GM21576 (cell line): ENCODE measurements around the gene MYH7.
"Not testable (repeated sequence)": the region's sequence is repeated elsewhere in the genome, so short reads cannot be mapped to it uniquely, and the experiment has no call there.

ENCODE experiments used
- ATAC-seq: cut with Tn5 transposase; IDR thresholded peaks from one replicate; pipeline ENCODE4 v1.9.1; 2021; ENCODE audit warnings: mild to moderate bottlenecking, moderate library complexity; ENCODE audit not compliant: unreplicated experiment

Gene MYH7

DNA sequence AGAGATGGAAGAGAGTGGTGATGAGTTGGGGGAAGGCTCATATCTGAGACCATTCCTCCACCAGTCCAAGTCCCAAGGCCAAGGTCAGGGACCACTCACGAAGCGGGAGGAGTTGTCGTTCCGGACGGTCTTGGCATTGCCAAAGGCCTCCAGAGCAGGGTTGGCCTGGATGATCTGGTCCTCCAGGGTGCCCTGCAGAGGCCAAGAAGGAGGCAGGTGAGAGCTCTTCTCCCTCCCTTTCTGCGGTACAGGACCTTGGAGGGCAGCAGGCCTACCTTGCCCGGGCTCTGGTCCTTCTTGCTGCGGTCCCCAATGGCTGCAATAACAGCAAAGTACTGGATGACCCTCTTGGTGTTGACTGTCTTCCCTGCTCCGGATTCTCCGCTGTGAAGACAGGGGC lies 4.0 kb downstream of the MYH7 start:
- ATAC-seq, result no peak

DNA sequence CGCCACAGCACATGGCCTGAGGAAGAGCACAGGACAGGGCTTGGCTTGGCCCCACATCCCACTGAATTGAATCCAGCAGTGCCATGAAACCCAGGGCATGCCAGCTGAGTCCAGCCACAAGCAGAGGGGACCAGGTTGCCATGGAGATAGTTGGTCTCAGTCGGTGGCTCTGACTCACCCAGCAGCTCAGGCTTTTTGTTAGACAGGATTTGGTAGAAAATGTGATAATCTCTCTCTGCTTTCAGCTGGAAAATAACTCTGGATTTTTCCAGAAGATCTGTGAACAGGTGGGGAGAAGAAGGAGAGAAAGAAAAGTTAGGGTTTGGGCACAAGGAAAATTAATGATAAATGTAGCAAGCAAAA lies 4.8 kb downstream of the MYH7 start:
- ATAC-seq, result no peak

DNA sequence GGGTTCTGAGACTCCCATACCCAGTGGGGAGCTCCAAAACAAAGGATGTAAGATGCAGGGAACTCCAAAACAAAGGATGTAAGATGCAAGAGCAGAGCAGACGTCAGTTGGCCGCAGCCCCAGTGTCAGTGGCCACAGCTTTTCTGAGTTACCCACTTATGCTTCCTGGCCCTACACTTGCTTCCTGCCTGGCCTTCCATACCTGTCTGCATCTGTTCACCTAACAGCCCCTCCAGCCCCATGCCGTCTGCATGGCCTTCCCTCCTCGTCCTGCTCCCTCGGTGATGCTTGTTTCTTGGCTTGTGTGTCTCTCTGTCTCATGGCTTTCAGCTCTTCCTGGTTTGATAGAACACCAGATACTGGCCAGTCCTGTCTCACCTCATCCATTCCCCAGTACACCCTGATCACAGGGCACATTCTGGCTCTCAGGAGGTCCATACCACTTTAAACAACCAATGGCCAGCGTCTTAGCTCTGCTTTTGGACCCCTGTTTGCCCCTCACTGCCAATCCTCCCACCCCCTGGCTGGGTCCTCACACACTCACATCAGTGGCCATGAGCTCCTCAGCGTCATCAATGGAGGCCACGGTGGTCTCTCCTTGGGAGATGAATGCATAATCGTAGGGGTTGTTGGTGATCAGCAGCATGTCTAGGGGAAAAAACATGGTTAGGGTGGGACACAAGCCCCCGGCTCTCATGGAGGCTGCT lies 5.3 kb downstream of the MYH7 start:
- ATAC-seq, result no peak

DNA sequence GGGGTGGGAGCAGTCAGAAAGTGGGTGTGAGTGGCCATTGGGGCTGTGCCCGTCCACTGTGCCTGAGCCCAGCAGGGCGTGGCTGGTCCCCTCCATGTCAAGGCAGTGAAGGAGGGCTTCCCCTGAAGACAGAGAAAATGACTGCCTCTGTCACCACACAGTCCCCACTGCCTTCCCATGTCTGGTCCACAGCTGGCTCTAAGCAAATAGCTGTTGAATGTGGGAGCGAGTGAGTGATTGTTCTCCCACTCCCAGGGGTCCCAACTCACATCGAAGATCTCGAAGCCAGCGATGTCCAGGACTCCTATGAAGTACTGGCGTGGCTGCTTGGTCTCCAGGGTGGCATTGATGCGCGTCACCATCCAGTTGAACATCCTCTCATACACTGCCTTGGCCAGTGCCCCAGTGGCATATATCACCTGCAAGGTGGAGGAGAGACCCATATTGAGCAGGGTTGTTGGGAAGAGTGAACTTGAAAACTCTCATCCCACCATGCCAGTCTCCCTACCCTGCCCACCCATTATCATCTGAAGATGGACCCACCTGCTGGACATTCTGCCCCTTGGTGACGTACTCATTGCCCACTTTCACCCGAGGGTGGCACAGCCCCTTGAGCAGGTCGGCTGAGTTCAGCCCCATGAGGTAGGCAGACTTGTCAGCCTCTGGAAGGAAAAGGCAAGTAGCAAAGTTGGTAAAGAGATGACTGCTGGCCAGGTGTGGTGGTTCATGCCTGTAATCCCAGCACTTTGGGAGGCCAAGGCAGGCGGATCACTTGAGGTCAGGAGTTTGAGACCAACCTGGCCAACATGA lies 6.6 kb downstream of the MYH7 start:
- ATAC-seq, result no peak

GRCh38 chr14:23425798-23426197 lies 9.7 kb downstream of the MYH7 start:
- ATAC-seq, result not testable (repeated sequence)

DNA sequence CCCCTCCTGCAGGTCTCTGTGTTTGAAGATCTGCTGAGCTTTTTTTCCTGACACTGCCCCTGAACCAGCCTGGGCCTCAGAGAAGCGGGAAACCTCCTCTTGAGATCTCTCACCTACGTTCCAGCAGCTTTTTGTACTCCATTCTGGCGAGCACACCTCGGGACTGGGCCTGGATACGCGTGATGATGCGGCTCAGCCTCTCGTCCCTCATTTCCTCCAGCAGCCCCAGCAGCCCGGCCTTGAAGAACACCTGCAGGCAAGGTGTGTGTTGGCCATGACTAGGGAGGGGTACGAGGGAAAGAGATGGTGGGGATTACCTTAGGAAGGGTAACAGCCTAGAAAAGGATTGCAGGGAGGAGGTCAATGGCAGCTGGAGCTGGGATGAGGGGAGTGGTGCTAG lies 10.3 kb downstream of the MYH7 start:
- ATAC-seq, result no peak

DNA sequence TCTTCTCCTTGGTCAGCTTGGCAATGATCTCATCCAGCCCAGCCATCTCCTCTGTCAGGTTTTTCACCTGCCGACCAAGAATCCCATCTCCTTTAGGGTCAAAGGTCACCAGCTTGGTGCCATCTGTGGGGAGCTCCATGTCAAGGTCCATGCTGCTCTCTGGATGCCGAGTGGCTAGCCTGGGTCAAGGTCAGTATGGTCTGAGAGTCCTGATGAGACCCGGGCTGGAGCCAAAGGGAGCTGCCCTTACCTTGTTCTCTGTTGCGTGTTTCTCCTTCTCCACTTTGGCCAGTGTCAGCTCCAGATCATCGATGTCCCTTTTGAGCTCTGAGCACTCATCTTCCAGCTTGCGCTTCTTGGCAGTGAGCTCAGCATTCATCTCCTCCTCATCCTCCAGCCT lies 11.8 kb downstream of the MYH7 start:
- ATAC-seq, result no peak

GRCh38 chr14:23421594-23421993 lies 13.9 kb downstream of the MYH7 start:
- ATAC-seq, result no peak

DNA sequence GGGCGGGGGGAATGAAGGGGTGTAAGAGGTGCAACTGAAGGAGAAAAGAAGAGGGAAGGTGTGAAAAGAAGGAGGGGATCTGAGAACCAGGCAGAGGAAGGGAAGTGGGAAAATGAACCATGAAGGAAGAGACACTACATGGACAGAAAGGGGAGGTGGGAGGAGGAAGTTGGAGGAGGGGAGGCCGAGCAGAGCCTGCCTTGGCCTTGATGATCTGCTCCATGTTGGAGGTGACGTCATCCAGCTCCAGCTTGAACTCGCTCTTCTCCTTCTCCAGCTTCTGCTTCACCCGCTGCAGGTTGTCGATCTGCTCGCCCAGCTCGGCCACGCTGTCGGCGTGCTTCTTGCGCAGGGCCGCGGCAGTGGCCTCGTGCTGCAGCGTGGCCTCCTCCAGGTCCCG lies 15.8 kb downstream of the MYH7 start:
- ATAC-seq, result not testable (repeated sequence)

DNA sequence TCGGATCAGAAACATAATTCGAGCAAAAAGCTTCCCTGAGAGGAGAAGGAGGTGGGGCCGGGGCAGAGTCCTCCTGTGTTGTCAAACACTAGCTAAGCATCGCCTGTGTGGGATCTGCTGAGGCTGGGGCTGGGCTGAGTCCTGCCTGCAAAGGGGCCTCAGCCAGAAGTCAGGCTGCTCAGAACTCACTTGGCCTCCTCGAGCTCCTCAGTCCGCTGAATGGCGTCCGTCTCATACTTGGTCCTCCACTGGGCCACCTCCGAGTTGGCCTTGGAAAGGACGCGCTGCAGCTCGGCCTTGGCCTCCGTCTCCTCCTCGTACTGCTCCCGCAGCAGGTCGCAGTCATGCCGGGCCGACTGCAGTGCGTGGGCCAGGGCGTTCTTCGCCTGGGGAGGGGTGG lies 17.4 kb downstream of the MYH7 start:
- ATAC-seq, result no peak

DNA sequence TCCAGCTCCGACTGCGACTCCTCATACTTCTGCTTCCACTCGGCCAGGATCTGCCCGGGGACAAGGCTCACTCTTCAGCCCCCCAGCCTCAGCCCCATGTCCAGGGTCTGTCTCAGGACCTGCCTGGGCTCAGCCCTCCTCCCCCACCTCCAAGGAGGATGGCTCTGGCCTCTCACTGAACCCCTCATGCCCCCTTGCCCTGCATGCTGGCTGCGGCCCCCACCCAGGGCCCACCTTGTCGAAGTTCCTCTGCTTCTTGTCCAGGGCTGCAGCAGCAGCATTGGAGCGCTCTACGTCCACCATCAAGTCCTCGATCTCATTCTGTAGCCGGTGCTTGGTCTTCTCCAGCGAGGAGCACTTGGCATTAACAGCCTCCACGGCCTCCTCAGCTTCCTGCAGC lies 18.2 kb downstream of the MYH7 start:
- ATAC-seq, result not testable (repeated sequence)

DNA sequence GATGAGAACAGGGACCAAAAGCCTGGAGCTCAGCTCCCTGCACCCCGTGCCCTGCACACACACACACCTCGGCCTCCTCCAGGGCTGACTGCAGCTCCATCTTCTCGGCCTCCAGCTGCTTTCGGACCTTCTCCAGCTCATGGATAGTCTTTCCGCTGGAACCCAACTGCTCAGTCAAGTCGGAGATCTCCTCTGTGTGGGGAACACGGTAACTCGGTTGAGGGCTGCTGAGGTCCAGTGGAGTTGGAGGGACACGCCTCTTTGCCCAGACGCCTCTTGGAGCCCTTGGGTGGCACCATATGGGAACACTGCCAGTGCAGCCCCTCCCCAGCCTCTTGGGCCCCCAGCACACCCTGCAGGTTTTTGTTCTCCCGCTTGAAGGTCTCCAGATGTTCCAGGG lies 18.7 kb downstream of the MYH7 start:
- ATAC-seq, result no peak

DNA sequence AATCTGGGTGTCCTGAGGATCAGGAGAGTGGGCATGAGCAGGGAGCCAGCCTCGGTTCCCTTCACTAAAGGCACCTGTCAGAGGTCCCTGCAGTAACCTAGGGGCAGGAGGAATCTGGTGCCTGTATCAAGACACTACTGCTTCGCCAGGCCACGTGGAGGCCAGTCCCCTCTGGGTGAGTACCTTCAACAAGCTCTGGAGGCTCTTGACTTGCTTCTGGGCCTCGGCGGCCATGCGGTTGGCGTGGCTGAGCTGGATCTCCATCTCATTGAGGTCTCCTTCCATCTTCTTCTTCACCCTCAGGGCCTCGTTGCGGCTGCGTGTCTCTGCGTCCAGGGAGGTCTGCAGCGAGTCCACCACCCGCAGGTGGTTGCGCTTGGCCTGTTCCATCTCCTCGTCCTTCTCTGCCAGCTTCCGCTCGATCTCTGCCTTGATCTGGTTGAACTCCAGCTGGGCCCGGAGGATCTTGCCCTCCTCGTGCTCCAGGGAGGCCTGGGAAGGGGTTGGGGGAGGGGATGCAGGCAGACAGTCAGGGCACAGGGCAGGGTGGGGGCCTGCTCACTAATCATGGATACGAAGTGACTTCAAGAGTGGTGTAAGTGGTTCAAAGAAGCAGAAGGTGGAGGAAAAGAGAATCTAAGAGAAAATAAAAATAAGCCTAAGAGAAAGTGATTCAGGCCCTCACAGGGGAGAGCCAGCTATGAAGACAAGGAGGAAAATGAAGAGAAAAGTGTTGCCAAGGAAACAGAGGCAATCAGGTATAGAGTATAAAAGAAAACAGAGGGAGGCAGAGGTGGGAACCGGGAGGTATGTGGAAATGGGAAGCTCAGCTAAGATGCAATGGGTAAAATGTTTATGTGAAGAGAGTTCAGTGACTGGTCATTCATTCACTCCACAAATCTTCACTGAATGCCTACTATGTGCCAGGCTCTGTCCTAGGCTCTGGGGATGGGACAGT lies 19.4 kb downstream of the MYH7 start:
- no peak for ATAC-seq

DNA sequence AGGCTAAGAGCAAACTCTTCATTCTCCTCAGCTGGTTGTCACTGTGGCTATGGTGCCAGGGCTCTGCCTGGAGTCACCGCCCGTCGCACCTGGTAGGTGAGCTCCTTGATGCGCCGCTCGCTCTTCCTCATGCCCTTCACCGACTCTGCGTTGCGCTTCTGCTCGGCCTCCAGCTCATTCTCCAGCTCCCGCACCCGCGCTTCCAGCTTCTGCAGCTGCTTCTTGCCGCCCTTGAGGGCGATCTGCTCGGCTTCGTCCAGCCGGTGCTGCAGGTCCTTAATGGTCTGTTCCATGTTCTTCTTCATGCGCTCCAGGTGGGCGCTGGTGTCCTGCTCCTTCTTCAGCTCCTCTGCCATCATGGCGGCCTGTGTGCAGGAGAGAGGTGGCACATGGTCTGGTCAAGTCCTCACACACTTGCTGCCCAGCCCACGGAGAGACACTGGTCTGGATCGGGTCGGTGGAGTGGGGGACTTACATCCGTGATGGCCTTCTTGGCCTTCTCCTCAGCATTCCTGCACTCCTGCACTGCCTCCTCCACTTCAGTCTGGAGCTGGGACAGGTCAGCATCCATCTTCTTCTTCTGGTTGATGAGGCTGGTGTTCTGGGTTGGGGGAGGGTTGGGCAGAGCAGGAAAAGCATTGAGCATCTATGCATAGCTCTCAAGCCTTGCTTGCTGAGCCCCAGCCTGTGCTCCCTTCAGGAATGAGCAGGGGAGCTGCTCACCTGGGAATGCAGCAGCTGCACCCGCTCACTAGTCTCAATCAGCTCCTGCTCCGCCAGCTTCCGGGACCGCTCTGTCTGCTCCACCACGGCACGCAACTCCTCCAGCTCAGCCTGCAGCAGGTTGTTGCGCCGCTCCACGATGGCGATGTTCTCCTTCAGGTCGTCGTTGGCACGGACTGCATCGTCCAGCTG lies 20.3 kb downstream of the MYH7 start:
- no peak for ATAC-seq

DNA sequence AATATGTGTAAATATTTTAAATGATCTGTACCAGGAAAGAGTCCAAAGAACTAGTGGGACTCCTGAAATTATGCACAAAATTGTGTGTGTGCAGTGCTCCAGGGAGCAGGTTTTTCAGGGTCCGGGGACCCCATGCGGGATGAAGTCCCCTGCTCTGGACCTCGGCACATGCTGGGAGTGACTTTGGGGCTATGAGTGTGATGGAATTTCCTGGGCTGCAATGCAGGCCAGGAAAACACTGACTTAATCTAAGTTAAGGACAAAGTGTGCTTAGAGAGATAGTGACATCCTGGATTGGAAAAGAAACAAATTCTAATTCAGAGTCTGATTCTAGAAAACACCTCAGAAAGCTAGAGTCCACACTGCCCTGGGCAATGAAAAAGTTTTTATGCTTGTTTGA lies 21.2 kb downstream of the MYH7 start:
- no peak for ATAC-seq

GRCh38 chr14:23413681-23414080 lies 21.8 kb downstream of the MYH7 start:
- no peak for ATAC-seq

DNA sequence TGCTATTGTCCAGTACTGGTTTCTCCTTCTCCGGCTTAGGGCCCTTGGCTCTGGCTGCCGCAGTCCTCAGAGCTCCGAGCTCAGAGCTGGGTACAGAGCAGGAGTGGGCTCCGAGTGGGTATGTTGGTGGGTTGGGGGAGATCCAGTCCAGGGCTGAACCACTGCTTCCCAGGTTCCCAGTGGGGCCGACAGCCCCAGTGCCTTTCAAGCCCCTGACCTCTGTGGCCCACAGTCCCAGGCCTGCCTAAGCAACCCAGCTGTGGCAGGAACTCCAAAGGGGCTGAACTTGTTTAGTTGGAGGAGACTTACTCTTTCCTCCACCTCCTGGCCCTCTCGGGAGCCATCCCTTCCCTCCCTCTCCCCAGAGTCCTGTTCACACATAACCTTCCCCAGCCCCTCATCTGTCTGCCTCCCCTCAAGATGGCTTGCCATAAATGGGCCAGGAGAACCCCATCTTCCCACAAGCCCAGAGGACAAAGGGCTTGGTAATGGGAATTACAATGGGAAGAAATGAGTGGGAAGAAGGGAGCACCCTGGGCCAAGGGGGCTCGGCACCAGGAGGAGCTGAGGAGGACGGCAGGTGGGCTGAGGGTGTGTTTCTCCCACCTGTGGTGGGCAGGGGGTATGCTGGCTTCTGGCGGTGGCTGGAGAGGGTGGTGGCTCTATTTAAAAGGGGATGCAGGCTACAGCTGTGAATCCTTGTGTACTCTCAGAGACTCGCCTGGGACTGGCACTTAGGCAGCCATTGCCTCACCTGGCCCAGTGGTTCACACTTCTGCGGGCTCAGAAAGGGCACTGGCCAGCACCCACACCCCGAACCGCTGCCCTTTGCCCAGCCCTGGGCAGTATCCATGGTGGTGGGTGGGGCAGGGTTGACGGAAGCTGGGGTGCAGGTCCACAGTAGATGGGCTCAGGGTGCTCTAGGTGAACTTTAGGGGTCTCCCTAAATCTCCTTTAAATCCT lies 23.6 kb downstream of the MYH7 start:
- no peak for ATAC-seq

DNA sequence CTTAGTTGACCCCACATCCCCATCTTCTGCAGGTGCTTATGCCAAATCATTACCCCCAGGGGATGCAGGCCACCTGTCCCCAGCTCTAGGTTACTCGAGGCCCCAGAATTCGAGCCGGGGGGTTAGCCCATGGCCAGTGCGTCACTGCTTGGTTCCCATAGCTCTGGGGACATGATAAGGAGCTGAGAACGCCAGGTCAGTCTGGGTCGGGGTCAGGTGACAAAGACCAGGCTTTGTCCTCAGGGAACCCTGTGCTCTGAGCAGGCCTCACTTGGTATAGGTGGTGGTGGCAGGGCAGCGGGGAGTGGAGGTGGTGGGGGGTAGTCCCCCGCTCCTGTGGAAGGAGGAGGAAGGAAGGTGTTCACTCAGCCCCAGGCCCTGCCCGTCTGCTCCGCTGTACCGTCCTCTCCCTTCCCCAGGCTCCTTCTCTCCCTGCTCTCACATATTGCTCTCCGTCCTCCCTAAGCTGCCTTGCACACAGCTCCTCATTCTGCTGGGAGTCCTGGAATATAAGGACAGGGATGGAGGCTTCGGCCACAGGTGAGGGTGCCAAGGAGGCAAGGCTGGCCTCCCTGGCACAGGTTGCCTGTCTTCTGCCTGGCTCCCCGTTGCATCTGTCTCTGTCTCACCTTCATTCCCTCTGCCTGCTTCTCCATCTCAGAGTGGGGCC lies 25.4 kb downstream of the MYH7 start:
- ATAC-seq, result no peak

GRCh38 chr14:23409475-23409874 lies 26.0 kb downstream of the MYH7 start:
- no peak for ATAC-seq
